ENCODE measurements around the gene DIP2C.
"Not testable (repeated sequence)": the region's sequence is repeated elsewhere in the genome, so short reads cannot be mapped to it uniquely, and the experiment has no call there.

DIP2C gene

DNA sequence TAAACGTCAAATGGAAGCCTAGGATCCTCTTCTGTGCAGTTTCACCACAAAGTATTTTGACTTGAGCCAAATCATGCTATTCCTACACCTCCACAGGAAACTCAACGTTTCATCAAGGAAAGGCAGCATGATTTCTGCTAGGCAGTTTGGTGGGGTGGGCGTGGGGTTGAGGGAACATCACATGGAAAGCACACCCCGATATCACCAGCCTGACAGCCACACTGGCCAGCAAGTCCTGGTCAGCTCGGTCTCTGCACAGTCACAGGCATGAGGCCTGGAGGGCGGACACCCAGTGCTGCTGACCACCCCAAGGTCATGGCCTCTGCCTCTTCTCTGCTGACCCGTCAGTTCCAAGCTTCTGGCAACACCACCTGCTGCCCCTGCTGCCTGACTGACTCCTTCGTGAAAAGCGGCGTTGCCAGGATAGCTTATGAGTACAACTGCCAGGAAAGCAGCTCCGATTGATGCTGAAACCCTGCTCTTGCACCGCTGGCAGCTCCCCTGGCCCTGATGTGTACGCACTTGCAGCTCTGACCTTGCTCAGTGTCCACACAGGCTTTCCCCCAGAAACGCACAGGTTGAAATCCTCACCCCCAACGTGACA lies 171.5 kb downstream of the DIP2C start:
- DNase-seq (ENCODE audit: low read depth in 2 of 2), result no peak

DNA sequence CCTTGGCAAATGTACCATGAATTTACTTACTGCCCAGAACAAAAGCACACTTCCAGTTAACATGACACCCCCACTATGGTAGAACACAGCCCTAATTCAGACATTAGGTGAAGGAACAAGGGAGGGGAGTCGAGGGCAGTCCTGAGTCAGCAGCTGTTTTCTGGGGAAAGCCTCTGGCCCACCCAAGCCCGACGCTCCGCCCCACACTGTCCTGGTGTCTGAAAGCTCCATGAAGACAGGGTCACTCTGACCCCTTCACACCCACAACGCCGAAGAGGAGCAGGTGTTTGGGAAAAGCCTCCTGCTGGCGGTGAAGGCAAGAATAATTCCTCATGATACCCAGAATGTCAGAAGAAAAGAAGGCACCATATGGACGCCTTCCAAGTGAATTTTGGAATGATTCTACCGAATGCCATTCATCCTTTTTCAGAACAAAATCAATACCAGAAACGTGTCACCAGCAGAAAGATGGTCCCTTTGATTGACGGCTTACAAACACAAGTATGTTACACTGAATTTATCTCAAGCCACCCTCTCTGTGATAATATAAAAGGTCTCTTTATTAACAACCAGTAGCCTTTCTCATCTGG lies 172.1 kb downstream of the DIP2C start:
- no peak for DNase-seq (ENCODE audit: low read depth in 2 of 2)

DNA sequence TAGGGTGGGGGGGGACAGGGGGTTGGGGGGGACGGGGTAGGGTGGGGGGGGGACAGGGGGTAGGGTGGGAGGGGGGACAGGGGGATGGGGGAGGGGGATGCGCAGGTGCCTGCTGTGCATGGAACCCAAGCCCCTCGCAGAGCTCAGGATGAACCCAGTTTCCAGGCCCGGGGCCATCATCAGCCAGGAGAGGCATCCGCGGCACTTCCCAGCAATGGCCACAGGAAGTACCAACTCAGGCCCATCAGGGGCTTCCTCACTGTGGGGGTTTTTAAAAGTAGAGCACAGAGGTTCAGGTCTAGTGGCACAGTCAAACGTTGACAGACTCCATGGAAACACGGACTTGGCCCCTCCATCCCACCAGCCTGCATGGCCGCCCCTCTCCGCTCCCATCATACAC lies 172.7 kb downstream of the DIP2C start:
- DNase-seq (ENCODE audit: low read depth in 2 of 2), result no peak

DNA sequence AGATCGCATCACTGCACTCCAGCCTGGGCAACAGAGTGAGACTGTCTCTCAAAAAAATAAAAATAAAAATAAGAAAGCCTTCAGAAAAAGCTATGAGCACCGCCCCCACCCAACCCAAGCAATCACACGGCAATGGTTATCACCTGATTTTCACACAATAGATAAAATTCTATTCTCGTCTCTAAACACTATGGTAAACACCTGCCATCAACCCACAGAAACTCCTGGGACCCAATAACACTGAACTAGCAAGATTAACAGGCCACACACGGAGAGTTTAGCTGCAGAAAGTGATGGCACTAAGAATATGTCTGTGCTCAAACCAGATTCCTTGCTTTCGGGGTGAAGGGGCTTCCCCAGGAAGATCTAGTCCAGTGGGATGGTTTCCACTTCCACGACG lies 173.8 kb downstream of the DIP2C start:
- DNase-seq (ENCODE audit: low read depth in 2 of 2), result no peak

DNA sequence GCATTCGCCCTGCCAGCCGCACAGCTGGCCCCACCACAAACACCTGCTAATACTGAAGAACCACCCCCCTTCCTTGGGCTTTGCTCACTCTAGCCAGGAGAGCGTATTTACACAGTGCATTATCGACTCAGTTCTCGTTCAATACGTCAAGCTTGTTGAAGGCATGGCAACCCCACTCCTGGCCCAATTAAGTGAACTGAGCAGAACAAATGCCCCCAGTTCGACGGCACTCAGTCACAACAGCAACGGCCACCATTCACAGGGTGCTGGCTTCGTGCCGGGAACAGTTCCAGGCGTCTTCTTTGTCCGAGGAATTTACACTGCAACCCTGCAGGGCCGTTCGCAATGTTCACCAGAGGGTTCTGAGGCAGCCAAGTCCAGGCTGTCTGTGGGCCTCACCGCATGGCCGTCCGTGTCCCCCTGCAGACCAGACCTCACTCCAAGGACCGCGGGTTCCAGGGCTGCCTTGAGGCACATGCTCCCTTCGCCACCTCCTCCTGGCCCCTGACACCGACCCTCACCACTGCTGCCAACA lies 175.3 kb downstream of the DIP2C start:
- DNase-seq (ENCODE audit: low read depth in 2 of 2), result no peak

DNA sequence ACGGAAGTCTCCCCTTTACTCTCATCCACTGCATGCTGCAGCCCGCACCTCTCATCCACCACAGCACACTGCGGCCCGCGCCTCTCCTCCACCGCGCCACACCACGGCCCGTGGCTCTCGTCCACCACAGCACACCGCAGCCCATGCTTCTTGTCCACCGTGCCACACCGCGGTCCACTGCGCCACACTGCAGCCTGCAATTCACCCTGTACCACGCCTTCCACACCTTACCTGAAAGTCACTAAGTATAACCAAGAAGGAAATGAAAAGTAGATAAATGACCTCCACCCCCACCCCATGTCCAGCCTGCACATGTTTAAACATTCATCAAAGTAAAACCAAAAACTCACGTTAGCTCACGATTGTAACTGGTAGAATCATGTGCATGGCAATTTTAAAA lies 176.1 kb downstream of the DIP2C start:
- DNase-seq (ENCODE audit: low read depth in 2 of 2), result no peak

DNA sequence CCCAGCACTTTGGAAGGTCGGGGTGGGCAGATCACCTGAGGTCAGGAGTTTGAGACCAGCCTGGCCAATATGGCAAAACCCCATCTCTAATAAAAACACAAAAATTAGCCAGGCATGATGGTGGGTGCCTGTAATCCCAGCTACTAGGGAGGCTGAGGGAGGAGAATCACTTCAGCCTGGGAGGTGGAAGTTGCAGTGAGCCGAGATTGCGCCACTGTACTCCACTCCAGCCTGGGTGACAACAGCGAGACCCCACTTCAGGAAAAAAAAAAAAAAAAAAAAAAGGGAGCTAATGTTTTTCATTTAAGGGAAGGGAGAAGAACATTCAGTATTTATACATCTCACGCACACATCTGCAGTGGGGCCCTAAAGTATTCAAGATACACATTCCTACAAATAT lies 176.8 kb downstream of the DIP2C start:
- DNase-seq (ENCODE audit: low read depth in 2 of 2), result not testable (repeated sequence)

DNA sequence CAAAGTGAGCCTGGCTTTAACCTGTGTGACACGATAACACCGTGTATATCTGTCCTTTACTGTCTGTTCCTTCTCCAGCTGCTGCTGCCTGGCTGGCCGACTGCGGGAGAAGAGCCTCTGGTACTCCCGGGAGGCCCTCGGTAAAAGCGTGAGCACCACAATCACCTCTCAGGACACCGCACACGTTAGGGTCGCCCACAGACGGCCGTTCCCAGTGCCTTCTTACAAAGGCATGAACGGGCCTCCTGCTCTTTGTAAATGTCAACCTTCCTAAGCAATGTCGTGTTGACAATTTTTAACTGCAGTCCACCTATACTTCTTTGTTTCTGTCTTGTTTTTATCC lies 177.6 kb downstream of the DIP2C start:
- DNase-seq (ENCODE audit: low read depth in 2 of 2), result no peak

DNA sequence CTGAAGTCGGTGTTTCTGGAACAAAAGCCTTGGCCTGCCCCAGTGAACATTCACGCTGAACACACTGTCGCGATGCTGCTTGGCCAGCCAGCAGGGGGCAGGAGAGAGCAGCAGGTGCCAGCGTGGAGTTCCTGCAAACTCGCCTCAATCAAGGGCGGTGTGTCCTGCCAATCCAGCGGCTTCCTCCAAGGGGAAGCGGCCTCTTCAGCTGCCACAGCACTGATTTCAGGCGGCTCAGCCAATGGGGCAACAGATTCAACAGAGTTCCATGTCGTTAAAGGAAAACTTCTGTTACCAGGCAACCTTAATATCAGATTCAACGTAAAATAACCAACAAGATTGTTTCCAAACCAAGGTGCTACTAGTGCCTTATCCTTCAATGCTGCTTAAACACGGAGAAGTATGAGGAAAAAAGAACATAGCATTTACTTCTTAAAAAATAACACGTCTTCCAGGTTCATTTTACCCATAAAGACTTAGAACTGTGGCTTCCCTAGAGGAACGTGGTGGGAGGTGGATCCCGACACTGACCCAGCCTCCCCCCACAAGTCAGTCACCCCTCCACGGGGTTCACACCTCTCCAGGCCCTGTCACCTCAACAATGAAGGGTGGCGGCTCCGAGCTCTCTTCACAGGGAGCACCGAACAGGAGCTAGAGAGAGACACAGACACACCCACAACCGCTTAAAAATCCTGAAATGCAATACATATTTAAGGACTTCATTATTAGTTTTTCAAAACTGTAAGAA lies 178.2 kb downstream of the DIP2C start:
- DNase-seq (ENCODE audit: low read depth in 2 of 2), result peak; percentile 76 to 77

DNA sequence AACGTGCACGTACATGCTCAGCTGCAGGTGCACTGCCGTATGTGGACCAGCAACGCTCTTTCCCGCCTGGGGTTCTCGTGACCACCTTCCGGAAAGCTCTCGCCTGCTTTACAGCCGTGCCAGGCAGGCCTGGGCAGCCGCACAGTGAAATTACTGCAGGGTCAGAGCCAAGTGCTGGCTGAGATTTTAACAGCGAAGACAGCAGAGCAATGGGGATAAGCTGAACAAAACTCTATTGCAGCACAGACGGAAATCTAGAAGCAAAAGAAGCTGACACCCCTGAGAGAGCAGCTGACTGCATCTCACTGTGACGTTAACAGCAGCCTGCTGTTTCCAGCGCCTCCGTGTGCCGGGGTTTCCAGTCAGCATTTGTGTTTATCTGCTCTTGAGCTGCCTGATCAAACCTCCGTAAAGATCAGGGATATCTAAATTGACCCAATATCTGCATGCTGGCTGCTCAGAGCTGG lies 179.0 kb downstream of the DIP2C start:
- DNase-seq (ENCODE audit: low read depth in 2 of 2), result no peak

DNA sequence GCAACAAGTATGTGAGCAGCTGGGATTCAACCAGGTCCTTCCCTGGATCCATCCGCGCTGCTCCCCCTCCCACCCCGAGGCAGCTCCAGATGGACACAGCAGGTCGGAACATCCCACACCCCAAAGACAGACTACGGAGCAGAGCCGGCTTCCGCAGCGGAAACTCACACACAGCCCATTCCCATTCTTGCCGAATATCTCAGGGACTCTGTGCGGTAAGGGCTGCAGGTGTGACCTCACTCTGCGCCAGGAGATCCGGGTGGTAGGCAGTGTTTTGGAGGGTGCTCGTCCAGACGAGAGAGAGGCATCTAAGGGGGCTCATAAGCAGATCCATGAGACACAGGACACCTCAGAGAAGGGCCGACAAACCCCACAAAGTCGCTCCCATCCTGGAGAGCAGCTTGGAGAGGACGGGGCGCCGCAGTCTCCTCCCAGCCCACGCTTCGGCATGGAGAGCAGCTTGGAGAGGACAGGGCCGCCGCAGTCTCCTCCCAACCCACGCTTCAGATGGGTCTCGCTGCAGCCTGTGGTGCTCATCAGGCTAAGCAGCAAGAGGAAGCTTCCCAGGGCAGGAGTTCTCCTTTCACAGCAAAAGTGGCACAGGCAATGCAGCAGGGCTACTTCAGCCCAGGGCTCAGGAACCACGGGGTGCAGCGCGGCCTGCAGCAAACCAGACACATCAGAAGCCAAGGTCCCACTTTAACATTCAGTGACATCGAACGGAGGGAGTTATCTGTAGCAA lies 179.9 kb downstream of the DIP2C start:
- no peak for DNase-seq (ENCODE audit: low read depth in 2 of 2)

DNA sequence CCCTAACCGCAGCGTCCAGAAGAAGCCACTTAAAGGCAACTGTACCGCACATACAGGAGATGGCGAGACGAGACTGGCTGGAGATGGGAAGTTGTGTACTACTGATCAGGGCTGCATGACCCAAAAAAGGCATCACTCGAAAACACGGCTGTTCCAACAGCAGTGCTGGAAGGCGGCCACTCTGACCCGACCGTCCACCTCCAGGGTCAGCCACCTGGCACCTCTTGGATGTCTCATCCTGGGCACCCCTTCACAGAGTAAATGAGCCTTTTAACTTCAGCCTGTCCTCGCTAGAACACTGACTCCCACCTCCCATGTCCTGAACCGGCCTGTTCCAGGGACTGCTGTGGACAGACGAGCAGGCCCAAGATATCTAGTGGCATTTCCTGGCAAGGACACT lies 180.7 kb downstream of the DIP2C start:
- DNase-seq (ENCODE audit: low read depth in 2 of 2), result no peak

DNA sequence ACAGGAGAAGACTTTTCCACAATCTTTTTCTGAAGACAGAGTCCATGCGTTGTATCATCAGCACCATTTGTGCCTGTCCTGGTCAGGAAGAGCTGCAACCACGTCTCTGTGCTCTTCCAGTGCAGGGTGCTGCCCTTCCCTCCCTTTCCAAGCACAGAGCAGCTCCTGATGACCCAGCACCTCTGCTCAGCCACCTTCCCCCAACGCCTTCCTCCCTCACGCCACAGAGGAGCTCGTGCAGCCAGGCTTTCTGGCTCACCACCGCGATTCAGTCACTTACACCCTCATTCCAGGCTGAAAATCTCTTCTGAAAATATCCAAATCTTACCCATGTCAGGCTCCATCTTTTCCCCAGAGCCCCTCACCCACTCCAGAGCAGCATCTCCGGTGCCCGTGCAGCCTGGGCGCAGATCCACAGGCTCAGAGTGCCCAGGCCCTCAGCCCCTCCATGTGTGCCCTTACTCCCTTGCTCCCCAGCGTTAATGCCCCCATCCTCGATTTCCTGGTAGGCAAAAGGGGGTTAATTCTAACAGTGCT lies 181.5 kb downstream of the DIP2C start:
- DNase-seq (ENCODE audit: low read depth in 2 of 2), result no peak

DNA sequence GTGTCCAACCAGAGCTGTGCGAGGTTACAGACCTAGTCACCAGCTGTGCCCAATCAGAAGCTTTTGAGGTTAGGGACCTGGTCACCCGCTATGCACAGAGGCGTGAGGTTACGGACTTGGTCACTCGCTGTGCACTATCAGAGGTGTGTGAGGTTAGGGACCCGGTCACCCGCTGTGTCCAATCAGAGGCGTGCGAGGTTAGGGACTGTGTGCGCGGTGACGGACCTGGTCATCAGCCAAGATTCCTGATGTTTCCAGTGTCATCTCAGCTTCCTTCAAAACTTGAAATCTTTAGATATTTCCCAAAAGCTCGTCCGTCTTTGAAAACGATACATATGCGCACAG lies 182.1 kb downstream of the DIP2C start:
- DNase-seq (ENCODE audit: low read depth in 2 of 2), result no peak

DNA sequence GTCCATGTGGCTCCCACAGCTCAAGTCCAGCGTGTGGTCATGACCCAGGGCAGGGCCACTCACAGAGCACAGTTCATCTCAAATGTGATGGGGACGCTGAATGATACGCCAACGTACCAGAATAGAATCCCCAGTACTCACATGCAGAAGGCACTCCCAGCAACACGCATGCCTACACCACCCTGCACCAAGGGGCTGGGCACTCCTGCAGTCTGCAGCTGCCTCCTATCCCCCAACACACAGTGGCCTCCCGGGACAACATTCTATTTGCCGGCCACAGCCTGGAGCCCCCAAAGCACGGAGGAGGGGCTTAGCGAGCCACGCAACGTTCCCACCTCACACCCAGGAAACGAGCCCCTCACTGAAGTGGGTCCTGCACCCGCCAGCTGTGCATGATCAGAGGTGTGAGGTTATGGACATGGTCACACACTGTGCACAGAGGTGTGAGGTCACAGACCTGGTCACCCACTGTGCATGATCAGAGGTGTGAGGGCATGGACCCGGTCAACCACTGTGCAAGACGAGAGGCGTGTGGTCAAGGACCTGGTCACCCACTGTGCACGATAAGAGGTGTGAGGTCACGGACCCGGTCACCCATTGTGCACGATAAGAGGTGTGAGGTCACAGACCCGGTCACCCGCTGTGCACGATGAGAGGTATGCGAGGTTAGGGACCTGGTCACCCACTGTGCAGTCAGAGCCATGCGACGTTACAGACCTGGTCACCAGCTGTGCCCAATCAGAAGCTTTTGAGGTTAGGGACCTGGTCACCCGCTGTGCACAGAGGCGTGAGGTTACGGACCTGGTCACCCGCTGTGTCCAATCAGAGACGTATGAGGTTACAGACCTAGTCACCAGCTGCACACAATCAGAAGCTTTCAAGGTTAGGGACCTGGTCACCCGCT lies 182.8 kb downstream of the DIP2C start:
- DNase-seq (ENCODE audit: low read depth in 2 of 2), result no peak

DNA sequence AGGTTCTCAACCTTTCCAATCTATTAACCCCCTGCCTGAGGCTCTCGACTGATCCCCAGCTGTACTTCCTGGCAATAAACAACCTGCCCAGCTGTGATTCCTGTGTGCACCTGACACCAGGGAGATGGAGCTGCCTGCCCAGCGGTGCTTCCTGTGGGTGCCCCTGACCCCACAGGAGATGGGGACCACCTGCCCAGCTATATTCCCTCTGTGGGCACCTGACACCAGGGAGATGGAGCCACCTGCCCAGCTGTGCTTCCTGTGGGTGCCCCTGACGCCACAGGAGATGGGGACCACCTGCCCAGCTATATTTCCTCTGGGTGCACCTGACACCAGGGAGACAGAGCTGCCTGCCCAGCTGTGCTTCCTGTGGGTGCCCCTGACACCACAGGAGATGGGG lies 184.0 kb downstream of the DIP2C start:
- no peak for DNase-seq (ENCODE audit: low read depth in 2 of 2)

DNA sequence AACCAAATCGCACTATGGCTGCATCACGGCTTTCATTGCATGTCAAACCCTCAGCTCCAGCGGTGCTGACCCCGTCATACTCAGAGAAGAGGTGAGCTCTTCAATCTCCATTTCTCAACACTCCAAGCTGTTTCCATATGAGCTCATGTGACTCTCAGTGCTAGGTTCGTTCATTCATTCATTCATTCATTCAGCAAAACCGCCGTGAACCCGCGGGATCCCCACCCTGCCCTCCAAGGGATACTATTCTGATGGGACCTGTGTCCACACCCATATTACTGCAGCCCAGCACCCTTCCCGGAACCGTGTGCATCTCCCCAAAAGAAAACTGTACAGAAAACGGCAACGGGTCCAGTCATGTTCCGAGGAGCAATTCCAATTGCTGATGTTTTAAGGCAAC lies 184.7 kb downstream of the DIP2C start:
- no peak for DNase-seq (ENCODE audit: low read depth in 2 of 2)

DNA sequence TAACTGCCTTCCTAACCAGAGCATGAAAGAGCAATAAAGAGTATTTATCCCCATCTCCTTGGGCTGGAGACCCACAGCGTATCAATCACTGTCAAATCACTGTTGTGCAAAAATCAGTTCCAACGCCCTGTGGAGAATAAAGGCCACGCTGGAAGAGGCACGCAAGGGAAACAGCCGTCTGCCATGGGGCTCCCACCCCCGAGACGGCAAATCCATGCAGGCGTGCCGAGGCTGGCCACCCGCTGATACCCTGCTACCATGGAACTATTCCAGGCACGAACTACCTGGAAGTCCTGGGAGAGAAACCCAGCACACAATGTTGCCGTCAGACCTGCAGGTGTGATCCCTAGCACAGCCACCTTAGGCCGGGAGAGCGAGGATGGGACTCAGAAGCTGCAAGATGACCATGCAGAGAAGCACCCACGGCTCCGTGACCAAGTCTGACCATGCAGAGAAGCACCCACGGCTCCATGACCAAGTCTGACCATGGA lies 185.3 kb downstream of the DIP2C start:
- DNase-seq (ENCODE audit: low read depth in 2 of 2), result no peak

DNA sequence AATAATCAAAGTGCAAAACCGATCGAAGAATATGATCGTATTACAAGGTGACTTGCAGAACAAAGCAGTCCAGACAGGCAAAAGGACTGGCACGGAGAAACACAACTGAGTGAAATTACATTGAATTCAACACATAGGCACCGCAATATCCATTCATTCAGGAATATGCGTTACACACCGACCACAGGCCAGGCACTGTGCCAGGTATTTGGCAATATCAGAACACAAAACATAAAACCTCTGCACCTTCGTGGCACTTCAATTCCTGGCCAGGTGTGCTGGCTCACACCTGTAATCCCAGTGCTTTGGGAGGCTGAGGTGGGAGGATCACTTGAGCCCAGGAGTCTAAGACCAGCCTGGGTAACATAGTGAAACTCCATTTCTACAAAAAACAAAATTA lies 187.9 kb downstream of the DIP2C start:
- no peak for DNase-seq (ENCODE audit: low read depth in 2 of 2)

DNA sequence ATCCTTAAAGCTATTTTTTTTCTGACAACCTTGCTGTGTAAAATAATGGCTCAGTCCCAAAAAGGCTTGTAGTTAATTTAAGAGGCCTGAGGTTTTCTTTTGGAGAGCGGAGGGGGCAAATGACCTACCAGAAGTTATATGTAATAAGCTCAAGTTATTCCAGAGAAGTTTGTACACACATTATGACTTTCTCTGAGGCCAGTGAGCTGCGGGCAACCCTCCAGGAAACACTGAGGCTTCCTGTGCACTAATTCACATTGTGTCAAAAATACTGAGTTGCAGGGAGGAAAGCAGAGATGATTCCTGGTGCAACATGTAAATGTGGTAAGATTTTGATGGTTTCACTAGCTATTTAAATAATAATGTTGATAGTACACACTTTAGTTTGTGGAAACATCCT lies 188.6 kb downstream of the DIP2C start:
- no peak for DNase-seq (ENCODE audit: low read depth in 2 of 2)

DNA sequence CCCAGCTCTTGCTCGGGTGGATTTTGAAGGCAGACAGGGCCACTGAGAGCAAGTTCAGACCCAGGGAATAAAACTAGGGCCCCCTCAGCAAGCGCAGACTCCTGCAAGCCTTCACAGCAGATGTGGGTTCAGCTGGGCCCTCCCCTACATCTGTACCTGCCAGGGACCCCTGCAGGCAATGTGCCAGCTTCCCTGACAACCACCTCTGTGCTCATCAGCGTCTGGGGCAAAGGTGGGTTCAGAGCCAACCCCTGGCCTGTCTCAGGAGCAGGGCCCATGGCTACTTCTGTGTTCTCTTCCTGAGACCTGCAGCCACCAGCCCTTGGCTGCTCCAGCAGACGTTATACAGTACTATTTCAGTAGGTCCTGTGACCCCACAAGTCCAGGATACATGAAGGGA lies 189.5 kb downstream of the DIP2C start:
- DNase-seq (ENCODE audit: low read depth in 2 of 2), result no peak

Data from stimulated activated CD8-positive, alpha-beta memory T cell treated with anti-CD3 and anti-CD28 coated beads, Interleukin-2, amount 100 ng/mL, for 48 hours (primary cell).